ENCODE results near the gene FNBP1L.

The FNBP1L gene

GRCh38 chr1:93599479-93599878 lies 151.6 kb downstream of the FNBP1L start:
- TF ChIP-seq CTCF (conservative IDR thresholded peaks at IDR 0.05; ENCODE audit: low read depth, low read length), result no peak
- DNase-seq (ENCODE audit: low read depth), result no peak
- H3K4me3 ChIP-seq (ENCODE audit: low read depth, low read length), result no peak overlapping the region

GRCh38 chr1:93600663-93601062 lies 152.7 kb downstream of the FNBP1L start:
- no peak for TF ChIP-seq CTCF (conservative IDR thresholded peaks at IDR 0.05; ENCODE audit: low read depth, low read length)
- DNase-seq (ENCODE audit: low read depth), result no peak
- H3K4me3 ChIP-seq (ENCODE audit: low read depth, low read length), result no peak overlapping the region

- TF ChIP-seq CTCF (conservative IDR thresholded peaks at IDR 0.05; ENCODE audit: low read depth, low read length), result no peak
- no peak overlapping the region for H3K4me3 ChIP-seq (ENCODE audit: low read depth, low read length)
- DNase-seq (ENCODE audit: low read depth), result no peak
Observed at GRCh38 chr1:93601686-93602085, 153.8 kb downstream of the FNBP1L start.

GRCh38 chr1:93602101-93602500 lies 154.2 kb downstream of the FNBP1L start:
- DNase-seq (ENCODE audit: low read depth), result no peak
- no peak for TF ChIP-seq CTCF (conservative IDR thresholded peaks at IDR 0.05; ENCODE audit: low read depth, low read length)

GRCh38 chr1:93603106-93603505 lies 155.2 kb downstream of the FNBP1L start:
- no peak overlapping the region for H3K4me3 ChIP-seq (ENCODE audit: low read depth, low read length)
- no peak for DNase-seq (ENCODE audit: low read depth)
- TF ChIP-seq CTCF (conservative IDR thresholded peaks at IDR 0.05; ENCODE audit: low read depth, low read length), result no peak

More at GRCh38 chr1:93602101-93602500, 154.2 kb downstream of the FNBP1L start:
- no peak overlapping the region for H3K4me3 ChIP-seq (ENCODE audit: low read depth, low read length)

- no peak for DNase-seq (ENCODE audit: low read depth)
- no peak for TF ChIP-seq CTCF (conservative IDR thresholded peaks at IDR 0.05; ENCODE audit: low read depth, low read length)
- no peak overlapping the region for H3K4me3 ChIP-seq (ENCODE audit: low read depth, low read length)
Observed at GRCh38 chr1:93603601-93604000, 155.7 kb downstream of the FNBP1L start.

Measured in choroid plexus epithelial cell (primary cell).